Measurements from ENCODE around the gene NBEAL2.
A peak's percentile ranks its signal among the peaks of the same experiment; 100 is the strongest.

Gene NBEAL2

DNA sequence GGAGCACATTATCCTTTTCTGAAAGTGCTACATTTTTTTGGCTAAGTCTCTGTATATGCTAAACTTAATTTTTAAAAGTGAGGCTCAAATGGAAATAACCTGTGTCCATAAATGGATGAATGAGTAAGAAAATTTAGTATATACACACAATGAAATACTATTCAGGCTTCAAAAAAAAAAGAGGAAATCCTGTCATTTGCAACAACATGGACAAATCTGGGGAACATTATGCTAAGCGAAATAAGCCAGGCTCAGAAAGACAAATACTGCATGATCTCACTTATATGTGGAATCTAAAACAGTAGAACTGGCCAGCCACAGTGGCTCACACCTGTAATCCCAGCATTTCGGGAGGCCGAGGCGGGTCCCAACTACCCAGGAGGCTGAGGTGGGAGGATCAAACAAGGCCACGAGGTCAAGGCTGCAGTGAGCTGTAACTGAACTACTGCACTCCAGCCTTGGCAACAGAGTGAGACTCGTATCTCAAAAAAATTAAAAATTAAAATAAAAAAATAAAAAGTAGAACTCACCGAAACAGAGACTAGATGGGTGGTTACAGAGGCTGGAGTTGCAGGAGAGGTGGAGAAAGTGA is 28.7 kb upstream of the NBEAL2 start:
- H3K4me2 ChIP-seq (ENCODE audit: low read depth, low read length, poor library complexity, severe bottlenecking), result no peak overlapping the region

GRCh38 chr3:46952813-46953212 is 26.7 kb upstream of the NBEAL2 start:
- H4K20me1 ChIP-seq (ENCODE audit: low read depth, low read length), result peaks cover 28% of the 10 kb centered on the region; the same call in 1 of the 2 replicates
- H3K4me2 ChIP-seq (ENCODE audit: low read depth, low read length, poor library complexity, severe bottlenecking), result no peak overlapping the region
- no peak for TF ChIP-seq EZH2phosphoT487 (conservative IDR thresholded peaks at IDR 0.05; ENCODE audit: low read length)
- H3K4me3 ChIP-seq (ENCODE audit: insufficient read depth, low read length, poor library complexity, severe bottlenecking), result no peak overlapping the region
- H2AFZ ChIP-seq (ENCODE audit: low read depth, low read length, severe bottlenecking), result no peak overlapping the region
- no peaks in the 10 kb centered on the region for H3K9me3 ChIP-seq (ENCODE audit: insufficient read depth, low read length)
- H3K36me3 ChIP-seq (ENCODE audit: low read length), result no peaks in the 10 kb centered on the region
- peaks cover 98% of the 10 kb centered on the region for H3K79me2 ChIP-seq (ENCODE audit: insufficient read depth, low read length)
- no peaks in the 10 kb centered on the region for H3F3A ChIP-seq (ENCODE audit: insufficient read depth)
- no peaks in the 10 kb centered on the region for H3K27me3 ChIP-seq (ENCODE audit: low read length)
- H3K27ac ChIP-seq (ENCODE audit: low read depth, low read length), result peak overlapping the region; percentile 47; the same call in 1 of the 2 replicates
- H3K9me2 ChIP-seq (replicated peaks; ENCODE audit: insufficient read depth, low read length), result no peaks in the 10 kb centered on the region
- no peak overlapping the region for H3K9ac ChIP-seq (ENCODE audit: low read length)

More for the DNA sequence above, 28.7 kb upstream of the NBEAL2 start:
- Histone ChIP-seq H3F3A (ENCODE audit: insufficient read depth) (no peaks in the 10 kb centered on the region), H3K9ac (ENCODE audit: low read length) (no peak overlapping the region), H2AFZ (ENCODE audit: low read depth, low read length, severe bottlenecking) (no peak overlapping the region), H3K79me2 (ENCODE audit: insufficient read depth, low read length) (peaks cover 98% of the 10 kb centered on the region), H3K9me3 (ENCODE audit: insufficient read depth, low read length) (no peaks in the 10 kb centered on the region), H3K9me2 (replicated peaks; ENCODE audit: insufficient read depth, low read length) (no peaks in the 10 kb centered on the region), H3K36me3 (ENCODE audit: low read length) (no peaks in the 10 kb centered on the region), H4K20me1 (ENCODE audit: low read depth, low read length) (peaks cover 31% of the 10 kb centered on the region; the same call in 1 of the 2 replicates), H3K4me3 (ENCODE audit: insufficient read depth, low read length, poor library complexity, severe bottlenecking) (no peak overlapping the region), H3K27me3 (ENCODE audit: low read length) (no peaks in the 10 kb centered on the region), H3K27ac (ENCODE audit: low read depth, low read length) (no peak overlapping the region)
- no peak for TF ChIP-seq CTCF (IDR thresholded peaks at IDR 0.05; ENCODE audit: insufficient read depth, low read length, poor library complexity, severe bottlenecking)
- TF ChIP-seq EZH2phosphoT487 (conservative IDR thresholded peaks at IDR 0.05; ENCODE audit: low read length), result no peak

GRCh38 chr3:46953234-46954010 is 26.0 kb upstream of the NBEAL2 start:
- Histone ChIP-seq H3K9me3 (ENCODE audit: insufficient read depth, low read length) (no peaks in the 10 kb centered on the region), H3K36me3 (ENCODE audit: low read length) (no peaks in the 10 kb centered on the region), H3K9ac (ENCODE audit: low read length) (no peak overlapping the region; the same call in 1 of the 2 replicates), H3K4me3 (ENCODE audit: insufficient read depth, low read length, poor library complexity, severe bottlenecking) (no peak overlapping the region), H3K27me3 (ENCODE audit: low read length) (no peaks in the 10 kb centered on the region), H4K20me1 (ENCODE audit: low read depth, low read length) (peaks cover 27% of the 10 kb centered on the region; the same call in 1 of the 2 replicates), H3K27ac (ENCODE audit: low read depth, low read length) (peak overlapping the region; percentile 47), H3F3A (ENCODE audit: insufficient read depth) (no peaks in the 10 kb centered on the region), H3K4me2 (ENCODE audit: low read depth, low read length, poor library complexity, severe bottlenecking) (peak overlapping the region; percentile 20), H3K9me2 (replicated peaks; ENCODE audit: insufficient read depth, low read length) (no peaks in the 10 kb centered on the region), H2AFZ (ENCODE audit: low read depth, low read length, severe bottlenecking) (no peak overlapping the region), H3K79me2 (ENCODE audit: insufficient read depth, low read length) (peaks cover 98% of the 10 kb centered on the region)
- no peak for TF ChIP-seq CTCF (IDR thresholded peaks at IDR 0.05; ENCODE audit: insufficient read depth, low read length, poor library complexity, severe bottlenecking)
- no peak for TF ChIP-seq EZH2phosphoT487 (conservative IDR thresholded peaks at IDR 0.05; ENCODE audit: low read length)

- Histone ChIP-seq H3K9ac (ENCODE audit: low read length) (no peak overlapping the region; the same call in 1 of the 2 replicates), H3K9me3 (ENCODE audit: insufficient read depth, low read length) (no peaks in the 10 kb centered on the region), H2AFZ (ENCODE audit: low read depth, low read length, severe bottlenecking) (no peak overlapping the region), H3K9me2 (replicated peaks; ENCODE audit: insufficient read depth, low read length) (no peaks in the 10 kb centered on the region), H3K4me2 (ENCODE audit: low read depth, low read length, poor library complexity, severe bottlenecking) (peak overlapping the region; percentile 20), H3K36me3 (ENCODE audit: low read length) (no peaks in the 10 kb centered on the region), H4K20me1 (ENCODE audit: low read depth, low read length) (peaks cover 27% of the 10 kb centered on the region; the same call in 1 of the 2 replicates), H3K79me2 (ENCODE audit: insufficient read depth, low read length) (peaks cover 98% of the 10 kb centered on the region), H3K27me3 (ENCODE audit: low read length) (no peaks in the 10 kb centered on the region), H3K4me3 (ENCODE audit: insufficient read depth, low read length, poor library complexity, severe bottlenecking) (no peak overlapping the region), H3F3A (ENCODE audit: insufficient read depth) (no peaks in the 10 kb centered on the region), H3K27ac (ENCODE audit: low read depth, low read length) (peak overlapping the region; percentile 47)
- TF ChIP-seq EZH2phosphoT487 (conservative IDR thresholded peaks at IDR 0.05; ENCODE audit: low read length) (no peak), CTCF (IDR thresholded peaks at IDR 0.05; ENCODE audit: insufficient read depth, low read length, poor library complexity, severe bottlenecking) (no peak)
Observed at GRCh38 chr3:46954178-46954577, 25.3 kb upstream of the NBEAL2 start.

Measured in SU-DHL-6 (cell line).